ENCODE results near the gene CTRB2.

The CTRB2 gene

DNA sequence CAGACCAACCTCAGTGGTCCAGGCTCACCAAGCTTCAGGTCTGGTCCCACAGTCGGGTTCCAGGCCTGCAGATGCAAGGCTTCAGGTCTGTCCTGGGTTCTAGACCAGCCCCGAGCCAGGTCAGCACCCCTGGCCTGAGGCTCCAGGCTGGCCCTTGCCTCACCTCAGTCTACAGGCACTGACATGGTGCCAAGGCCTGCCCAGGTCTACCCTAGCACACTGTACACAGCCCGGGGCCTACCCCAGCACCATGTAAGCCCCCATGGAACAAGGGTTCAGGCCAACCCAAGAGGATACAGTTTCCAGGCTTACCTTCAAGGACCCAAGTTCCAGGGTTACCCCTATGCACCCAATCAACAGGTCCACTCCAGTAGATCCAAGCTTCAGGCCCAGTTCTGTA lies 31.9 kb downstream of the CTRB2 start:
- DNase-seq (ENCODE audit: low spot score) (no peak), FAIRE-seq (no peak)

DNA sequence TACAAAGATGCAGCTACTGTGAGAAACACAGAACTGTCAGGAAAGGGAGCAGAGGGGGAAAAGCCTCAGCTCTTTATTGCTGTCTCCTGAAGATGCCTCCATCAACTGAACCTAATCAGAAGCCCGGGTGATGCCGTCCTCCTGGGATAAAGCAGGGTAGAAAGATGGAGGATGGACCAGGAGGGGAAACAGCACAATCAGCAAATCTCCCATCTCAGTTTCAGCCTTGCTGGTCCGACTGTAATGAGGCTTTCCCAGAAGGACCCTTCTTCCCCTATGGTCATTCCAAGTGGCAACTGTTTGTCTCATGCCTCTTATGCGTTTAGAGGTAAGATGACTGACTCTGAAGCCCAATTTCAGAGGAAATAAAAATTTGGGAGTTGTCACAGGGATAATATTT lies 34.4 kb downstream of the CTRB2 start:
- no peak for FAIRE-seq
- DNase-seq (ENCODE audit: low spot score): no peak

- no peak for FAIRE-seq
- DNase-seq (ENCODE audit: low spot score): no peak
Observed at GRCh38 chr16:75169899-75170405, 37.0 kb downstream of the CTRB2 start.

- no peak for FAIRE-seq
- DNase-seq (ENCODE audit: low spot score): no peak
Observed at GRCh38 chr16:75160386-75160785, 46.6 kb downstream of the CTRB2 start.

Data from RCC 7860 (cell line).